CD14-positive monocyte (primary cell): ENCODE results near the gene NUBPL. TPM values are rescaled to one million over a fixed set of nuclear protein-coding genes. Genes with fewer than 3 reads are reported as not detected.

ENCODE experiments used
- DNase-seq, 3 donors: peaks; one replicate each; pipeline ENCODE4 v3.0.0-alpha.2; 2011 to 2022
- H2AFZ ChIP-seq: 2 replicates; pipeline ENCODE4 v1.6.0; 2012; ENCODE audit warnings: mild to moderate bottlenecking, low read depth, low read length, inconsistent platforms; ENCODE audit not compliant: insufficient read depth, poor library complexity, severe bottlenecking
- H3K27ac ChIP-seq, 2 donors: 1 replicate in 1 of 2; 2 replicates in 1 of 2; pipeline ENCODE4 v1.5.1; 2012 to 2013; ENCODE audit warnings: low read length in 2 of 2, control low read depth in 1 of 2, inconsistent platforms in 1 of 2, low read depth in 1 of 2, mild to moderate bottlenecking in 1 of 2
- H3K27me3 ChIP-seq, 2 donors: one replicate each; pipeline versions ENCODE4 v1.6.0 to v1.6.1; 2011 to 2013; ENCODE audit warnings: low read length in 2 of 2; ENCODE audit not compliant: control insufficient read depth in 2 of 2, insufficient read depth in 2 of 2
- H3K36me3 ChIP-seq, 2 donors: replicated peaks in 1 of 2; 1 replicate in 1 of 2; 2 replicates in 1 of 2; pipeline versions ENCODE4 v1.5.1 to v1.6.1; 2012 to 2013; ENCODE audit warnings: low read length in 2 of 2, control low read depth in 1 of 2, inconsistent platforms in 1 of 2, mild to moderate bottlenecking in 1 of 2; ENCODE audit not compliant: insufficient read depth in 2 of 2, control insufficient read depth in 1 of 2
- H3K4me1 ChIP-seq, 2 donors: 1 replicate in 1 of 2; 2 replicates in 1 of 2; pipeline versions ENCODE4 v1.5.1 to v1.6.1; 2012 to 2013; ENCODE audit warnings: low read length in 2 of 2, control low read depth in 1 of 2, inconsistent platforms in 1 of 2, mild to moderate bottlenecking in 1 of 2, moderate library complexity in 1 of 2; ENCODE audit not compliant: insufficient read depth in 2 of 2, control insufficient read depth in 1 of 2
- H3K4me2 ChIP-seq: replicated peaks from 2 replicates; pipeline ENCODE3; 2012; ENCODE audit warnings: low read length, moderate library complexity, mild to moderate bottlenecking; ENCODE audit not compliant: poor library complexity, severe bottlenecking; ENCODE audit errors: extremely low read depth
- H3K4me3 ChIP-seq, 3 experiments: fragments of 200-600 bp in 1 of 3; sonication (generic) in 1 of 3; replicated peaks in 1 of 3; 1 replicate in 2 of 3; 2 replicates in 1 of 3; pipeline ENCODE4 v1.5.1; 2011 to 2013; ENCODE audit warnings: low read length in 3 of 3, mild to moderate bottlenecking in 3 of 3, control low read depth in 2 of 3, low read depth in 2 of 3, inconsistent platforms in 1 of 3, moderate library complexity in 1 of 3
- H3K79me2 ChIP-seq: 2 replicates; pipeline ENCODE4 v1.6.0; 2012; ENCODE audit warnings: mild to moderate bottlenecking, control low read depth, inconsistent platforms, low read length, moderate library complexity; ENCODE audit not compliant: insufficient read depth
- H3K9ac ChIP-seq: 2 replicates; pipeline ENCODE4 v1.6.0; 2017; ENCODE audit warnings: low read length, mild to moderate bottlenecking; ENCODE audit not compliant: insufficient read depth, poor library complexity, severe bottlenecking
- H3K9me3 ChIP-seq, 2 donors: replicated peaks in 1 of 2; 1 replicate in 1 of 2; 2 replicates in 1 of 2; pipeline versions ENCODE4 v1.5.1 to v1.6.1; 2012 to 2013; ENCODE audit warnings: low read length in 2 of 2, control low read depth in 1 of 2; ENCODE audit not compliant: control insufficient read depth in 1 of 2, insufficient read depth in 1 of 2
- H4K20me1 ChIP-seq: 2 replicates; pipeline ENCODE4 v1.6.0; 2012; ENCODE audit warnings: mild to moderate bottlenecking, low read length, control low read depth, moderate library complexity; ENCODE audit not compliant: insufficient read depth
- H3K27ac Mint-ChIP-seq, 7 donors: one replicate each; pipeline ENCODE4 v1.8.0; 2020; ENCODE audit warnings: mild to moderate bottlenecking in 7 of 7, mixed read lengths in 7 of 7, moderate library complexity in 6 of 7, inconsistent platforms in 2 of 7
- H3K27me3 Mint-ChIP-seq, 3 donors: one replicate each; pipeline ENCODE4 v1.8.0; 2021 to 2022; ENCODE audit warnings: low read depth in 3 of 3, mild to moderate bottlenecking in 3 of 3, mixed read lengths in 3 of 3, moderate library complexity in 3 of 3, inconsistent platforms in 1 of 3
- H3K36me3 Mint-ChIP-seq, 2 donors: one replicate each; pipeline ENCODE4 v1.8.0; 2020; ENCODE audit warnings: mixed read lengths in 2 of 2, inconsistent platforms in 1 of 2, mild to moderate bottlenecking in 1 of 2
- H3K4me1 Mint-ChIP-seq: one replicate; pipeline ENCODE4 v1.8.0; 2020; ENCODE audit warnings: mild to moderate bottlenecking, mixed read lengths
- H3K4me3 Mint-ChIP-seq, 2 donors: one replicate each; pipeline ENCODE4 v1.8.0; 2020; ENCODE audit warnings: mild to moderate bottlenecking in 2 of 2, mixed read lengths in 2 of 2, moderate library complexity in 1 of 2
- H3K9me3 Mint-ChIP-seq, 7 donors: one replicate each; pipeline ENCODE4 v1.8.0; 2020 to 2022; ENCODE audit warnings: mixed read lengths in 7 of 7, mild to moderate bottlenecking in 6 of 7, moderate library complexity in 6 of 7, inconsistent platforms in 2 of 7
- WGBS: methylation state at CpG from one replicate; pipeline ENCODE4 v1.1.5; 2013; ENCODE audit warnings: missing lambda C conversion rate; ENCODE audit not compliant: insufficient coverage; 5-methylcytosine and 5-hydroxymethylcytosine counted together
- intact Hi-C, 2 donors: fragments of 100-400 bp; cut with micrococcal nuclease; formaldehyde crosslinking; loops; one replicate each; pipeline versions ENCODE4 v1.15.0 to v1.15.1; 2023
- polyA plus RNA-seq, 3 donors: library from polyadenylated mRNA; depleted of rRNA in 1 of 3; unstranded in 2 of 3; stranded (reverse) in 1 of 3; fragments of 300-500 nt in 2 of 3; fragments of >200 nt in 1 of 3; fragmentation: Illumina TruSeq in 2 of 3; gene quantifications; 1 replicate in 2 of 3; 2 replicates in 1 of 3; pipeline ENCODE4 v1.2.3, GENCODE V29; 2012 to 2021
- TF ChIP-seq, protein P1 (sequence below): fragments of 200-600 bp; IDR thresholded peaks from one replicate; pipeline ENCODE4 v1.8.0; 2022; ENCODE audit warnings: antibody characterized with exemption, mild to moderate bottlenecking

NUBPL gene
- polyA plus RNA-seq, 3 donors: 0.75 to 2.4 (median 2.3) TPM

DNA sequence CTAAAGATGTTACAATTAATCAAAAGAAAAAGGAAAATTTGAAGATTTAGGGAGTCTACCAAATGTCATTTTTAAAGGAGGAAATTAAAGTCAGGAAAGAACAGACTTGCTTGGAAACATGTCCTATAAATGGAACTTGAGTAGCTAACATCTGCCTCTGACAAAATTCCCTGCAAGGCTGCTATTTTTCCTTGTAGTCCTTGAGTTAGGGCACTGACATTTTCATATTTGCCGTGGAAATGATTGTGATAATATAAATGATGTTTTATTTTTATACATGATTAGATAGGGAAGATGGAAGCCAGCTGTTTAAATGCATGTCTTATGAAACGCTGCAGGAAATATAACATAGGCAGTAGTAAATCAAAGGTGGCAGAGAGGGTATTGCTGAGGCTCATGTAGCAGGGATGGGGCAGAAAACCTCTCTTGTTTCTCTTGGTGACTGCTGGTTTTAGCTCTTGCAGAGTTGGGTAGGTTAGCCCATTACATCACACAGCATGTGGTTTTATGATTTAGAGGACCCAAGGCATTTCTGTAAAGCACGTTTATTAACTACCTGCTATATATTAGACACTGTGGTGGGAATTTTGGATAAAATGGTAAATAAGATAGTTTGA is 21.7 kb downstream of the NUBPL start:
- H3K4me1 Mint-ChIP-seq: no peaks in the 10 kb centered on the region
- no peak overlapping the region for H3K4me3 Mint-ChIP-seq
- H2AFZ ChIP-seq: no peak overlapping the region
- no peak overlapping the region for H3K4me3 ChIP-seq
- no peaks in the 10 kb centered on the region for H3K4me1 ChIP-seq
- H3K27me3 ChIP-seq: no peaks in the 10 kb centered on the region
- no peaks in the 10 kb centered on the region for H3K27me3 Mint-ChIP-seq
- H3K36me3 Mint-ChIP-seq: peaks cover 0 to 6% of the 10 kb centered on the region in 2 donors
- 57% methylated on average over 1 of the region's 3 CpGs for WGBS
- H3K36me3 ChIP-seq: no peaks in the 10 kb centered on the region
- no peak for DNase-seq
- H3K79me2 ChIP-seq: no peaks in the 10 kb centered on the region
- no peak overlapping the region for H3K9ac ChIP-seq
- H3K9me3 ChIP-seq: no peaks in the 10 kb centered on the region
- H3K4me2 ChIP-seq: no peak overlapping the region
- no peaks in the 10 kb centered on the region for H4K20me1 ChIP-seq
- peaks cover 0 to 2% (median 0%) of the 10 kb centered on the region in 7 donors for H3K9me3 Mint-ChIP-seq
- TF ChIP-seq, protein P1, sequence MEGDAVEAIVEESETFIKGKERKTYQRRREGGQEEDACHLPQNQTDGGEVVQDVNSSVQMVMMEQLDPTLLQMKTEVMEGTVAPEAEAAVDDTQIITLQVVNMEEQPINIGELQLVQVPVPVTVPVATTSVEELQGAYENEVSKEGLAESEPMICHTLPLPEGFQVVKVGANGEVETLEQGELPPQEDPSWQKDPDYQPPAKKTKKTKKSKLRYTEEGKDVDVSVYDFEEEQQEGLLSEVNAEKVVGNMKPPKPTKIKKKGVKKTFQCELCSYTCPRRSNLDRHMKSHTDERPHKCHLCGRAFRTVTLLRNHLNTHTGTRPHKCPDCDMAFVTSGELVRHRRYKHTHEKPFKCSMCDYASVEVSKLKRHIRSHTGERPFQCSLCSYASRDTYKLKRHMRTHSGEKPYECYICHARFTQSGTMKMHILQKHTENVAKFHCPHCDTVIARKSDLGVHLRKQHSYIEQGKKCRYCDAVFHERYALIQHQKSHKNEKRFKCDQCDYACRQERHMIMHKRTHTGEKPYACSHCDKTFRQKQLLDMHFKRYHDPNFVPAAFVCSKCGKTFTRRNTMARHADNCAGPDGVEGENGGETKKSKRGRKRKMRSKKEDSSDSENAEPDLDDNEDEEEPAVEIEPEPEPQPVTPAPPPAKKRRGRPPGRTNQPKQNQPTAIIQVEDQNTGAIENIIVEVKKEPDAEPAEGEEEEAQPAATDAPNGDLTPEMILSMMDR: no peak
- no peak overlapping the region for H3K27ac ChIP-seq
- intact Hi-C loops: no loop called here
- H3K27ac Mint-ChIP-seq: no peak overlapping the region

DNA sequence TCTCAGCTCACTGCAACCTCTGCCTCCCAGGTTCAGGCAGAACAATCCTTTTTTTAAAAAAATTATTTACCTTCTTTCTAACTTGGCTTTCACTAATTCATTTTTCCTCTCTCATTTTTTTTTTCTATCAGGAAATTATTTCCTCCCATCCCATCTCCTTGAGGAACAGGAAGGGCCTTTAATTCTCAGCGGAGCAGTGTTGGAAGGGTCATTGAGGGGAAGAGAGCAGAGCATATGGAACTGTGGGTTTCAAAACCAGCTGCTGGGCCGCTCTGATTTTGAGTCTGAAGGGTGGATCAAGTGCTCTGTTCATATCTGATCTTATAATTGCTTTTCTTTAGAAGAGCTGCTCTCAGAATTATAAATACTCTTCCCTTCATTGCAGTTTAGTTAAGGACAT is 29.0 kb downstream of the NUBPL start:
- TF ChIP-seq, protein P1: no peak
- WGBS: no CpG with 5 or more reads among the region's 2 CpGs
- DNase-seq: no peak

More for the DNA sequence above, 29.0 kb downstream of the NUBPL start:
- H3K27ac Mint-ChIP-seq: no peak overlapping the region
- H3K36me3 ChIP-seq: no peaks in the 10 kb centered on the region
- no peak overlapping the region for H3K4me3 ChIP-seq
- no peak overlapping the region for H3K27ac ChIP-seq
- peaks cover 0 to 8% (median 2%) of the 10 kb centered on the region in 7 donors for H3K9me3 Mint-ChIP-seq
- intact Hi-C loops: no loop called here
- H3K4me1 Mint-ChIP-seq: no peaks in the 10 kb centered on the region
- no peaks in the 10 kb centered on the region for H3K27me3 ChIP-seq
- no peaks in the 10 kb centered on the region for H3K4me1 ChIP-seq
- H3K4me3 Mint-ChIP-seq: no peak overlapping the region
- H4K20me1 ChIP-seq: no peaks in the 10 kb centered on the region
- H3K36me3 Mint-ChIP-seq: peaks cover 1 to 3% of the 10 kb centered on the region in 2 donors
- no peaks in the 10 kb centered on the region for H3K79me2 ChIP-seq
- no peak overlapping the region for H2AFZ ChIP-seq
- H3K9me3 ChIP-seq: no peaks in the 10 kb centered on the region
- no peaks in the 10 kb centered on the region for H3K27me3 Mint-ChIP-seq
- H3K9ac ChIP-seq: no peak overlapping the region
- no peak overlapping the region for H3K4me2 ChIP-seq
